Stimulated activated CD4-positive, alpha-beta T cell treated with anti-CD3 and anti-CD28 coated beads, TNF-alpha, amount 100 ng/mL, for 48 hours (primary cell): ENCODE data around the gene PEX5L.
"Not testable (repeated sequence)": the region's sequence is repeated elsewhere in the genome, so short reads cannot be mapped to it uniquely, and the experiment has no call there.

Experiments
- DNase-seq, 3 donors: peaks; one replicate each; pipeline ENCODE4 v3.0.0-alpha.2; 2020; ENCODE audit warnings: low read depth in 3 of 3

Gene PEX5L

GRCh38 chr3:179840985-179841384, 195.8 kb downstream of the PEX5L start:
- DNase-seq: no peak

GRCh38 chr3:179837374-179837773, 199.4 kb downstream of the PEX5L start:
- no peak for DNase-seq

- DNase-seq: no peak
Observed at GRCh38 chr3:179833294-179833693, 203.4 kb downstream of the PEX5L start.

GRCh38 chr3:179832333-179832854, 204.3 kb downstream of the PEX5L start:
- DNase-seq: no peak

GRCh38 chr3:179829401-179829800, 207.3 kb downstream of the PEX5L start:
- DNase-seq: no peak

GRCh38 chr3:179828738-179829137, 208.0 kb downstream of the PEX5L start:
- DNase-seq: no peak

- DNase-seq: no peak
Observed at GRCh38 chr3:179826247-179826637, 210.5 kb downstream of the PEX5L start.

GRCh38 chr3:179825527-179826246, 211.1 kb downstream of the PEX5L start:
- DNase-seq: no peak

GRCh38 chr3:179822296-179822695, 214.4 kb downstream of the PEX5L start:
- DNase-seq: no peak

GRCh38 chr3:179819379-179819778, 217.4 kb downstream of the PEX5L start:
- DNase-seq: no peak

GRCh38 chr3:179812096-179812382, 224.7 kb downstream of the PEX5L start:
- DNase-seq: no peak

GRCh38 chr3:179811321-179812095, 225.2 kb downstream of the PEX5L start:
- DNase-seq: no peak

- no peak for DNase-seq
Observed at GRCh38 chr3:179809639-179810038, 227.1 kb downstream of the PEX5L start.

- DNase-seq: no peak
Observed at GRCh38 chr3:179807588-179807987, 229.1 kb downstream of the PEX5L start.

- no peak for DNase-seq
Observed at GRCh38 chr3:179806177-179806576, 230.6 kb downstream of the PEX5L start.

GRCh38 chr3:179801856-179802255, 234.9 kb downstream of the PEX5L start:
- no peak for DNase-seq

- no peak for DNase-seq
Observed at GRCh38 chr3:179801263-179801662, 235.5 kb downstream of the PEX5L start.

GRCh38 chr3:179797192-179797591, 239.5 kb downstream of the PEX5L start:
- no peak for DNase-seq

- no peak for DNase-seq
Observed at GRCh38 chr3:179796421-179796820, 240.3 kb downstream of the PEX5L start.

GRCh38 chr3:179794355-179794754, 242.4 kb downstream of the PEX5L start:
- DNase-seq: no peak

- no peak for DNase-seq
Observed at GRCh38 chr3:179791793-179792192, 244.9 kb downstream of the PEX5L start.

- no peak for DNase-seq
Observed at GRCh38 chr3:179788996-179789395, 247.7 kb downstream of the PEX5L start.

GRCh38 chr3:179782841-179783240, 253.9 kb downstream of the PEX5L start:
- not testable (repeated sequence) for DNase-seq
